ENCODE measurements around the gene ELL.

- no peak for TF ChIP-seq CTCF (IDR thresholded peaks at IDR 0.05)
- no peak for TF ChIP-seq POLR2A (IDR thresholded peaks at IDR 0.05)
Observed at GRCh38 chr19:18433015-18433691, 88.7 kb downstream of the ELL start.

All from transverse colon (tissue), 3 donors.